NCI-H524 (cell line): ENCODE data around the gene PREP.
"Not testable (repeated sequence)": the region's sequence is repeated elsewhere in the genome, so short reads cannot be mapped to it uniquely, and the experiment has no call there.

ENCODE experiments used
- DNase-seq, 2 experiments: peaks; one replicate each; lab custom pipeline; 2025; lab: John Stamatoyannopoulos, UW

PREP gene

DNA sequence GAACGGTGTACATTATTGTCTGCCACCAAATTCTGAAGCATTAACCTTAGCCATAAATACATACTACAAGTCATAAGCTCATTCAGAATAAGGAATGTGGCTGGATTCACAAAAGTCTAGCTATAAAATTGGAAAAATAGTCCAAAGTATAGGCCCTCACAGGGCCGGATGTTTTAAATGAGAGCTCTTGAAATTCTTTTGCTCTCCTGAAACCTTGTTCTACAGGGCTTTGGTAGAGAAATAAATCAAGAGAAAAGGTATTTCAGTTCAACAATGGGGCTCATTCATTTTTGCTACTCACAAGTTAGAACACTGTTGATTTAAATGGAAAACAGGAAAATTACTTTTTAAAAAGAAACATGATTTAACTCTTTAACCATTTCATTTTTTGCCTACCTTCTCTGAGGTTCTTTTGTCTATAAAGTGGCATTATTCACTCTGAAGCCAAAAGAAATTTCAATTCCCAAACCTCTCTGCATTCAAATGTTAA lies 58.0 kb downstream of the PREP start:
- DNase-seq: no peak

DNA sequence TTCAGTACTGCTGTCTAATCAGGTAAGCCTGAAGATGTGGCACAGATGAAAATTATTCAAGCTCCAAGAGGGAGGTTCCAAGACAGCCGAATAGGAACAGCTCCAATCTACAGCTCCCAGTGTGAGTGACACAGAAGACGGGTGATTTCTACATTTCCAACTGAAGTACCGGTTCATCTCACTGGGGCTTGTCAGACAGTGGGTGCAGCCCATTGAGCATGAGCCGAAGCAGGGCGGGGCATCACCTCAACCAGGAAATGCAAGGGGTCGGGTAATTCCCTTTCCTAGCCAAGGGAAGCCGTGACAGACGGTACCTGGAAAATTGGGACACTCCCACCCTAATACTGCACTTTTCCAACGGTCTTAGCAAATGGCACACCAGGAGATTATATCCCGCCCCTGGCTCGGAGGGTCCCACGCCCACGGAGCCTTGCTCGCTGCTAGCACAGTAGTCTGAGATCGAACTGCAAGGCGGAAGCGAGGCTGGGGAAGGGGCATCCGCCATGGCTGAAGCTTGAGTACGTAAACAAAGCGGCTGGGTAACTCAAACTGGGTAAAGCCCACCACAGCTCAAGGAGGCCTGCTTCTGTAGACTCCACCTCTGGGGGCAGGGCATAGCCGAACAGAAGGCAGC lies 64.4 kb downstream of the PREP start:
- DNase-seq: not testable (repeated sequence)

DNA sequence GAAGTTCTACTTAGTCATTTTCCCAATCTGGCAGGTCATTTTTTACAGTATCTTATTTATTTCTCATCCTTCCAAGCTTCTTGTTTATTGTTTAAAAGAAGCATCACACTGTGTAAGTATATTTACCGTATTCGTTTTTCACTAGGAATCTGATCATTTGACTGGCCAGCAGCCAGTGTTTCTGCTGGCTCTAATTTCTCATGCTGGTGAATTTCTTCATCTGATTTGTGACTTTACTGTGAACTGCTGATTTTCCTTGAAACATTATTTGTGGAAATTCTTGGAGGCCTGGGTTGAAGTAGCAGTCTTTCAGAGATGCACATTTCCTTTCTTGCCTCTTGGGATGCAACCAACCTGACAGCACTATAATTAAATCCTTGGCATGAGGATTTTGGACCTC lies 65.9 kb downstream of the PREP start:
- no peak for DNase-seq

DNA sequence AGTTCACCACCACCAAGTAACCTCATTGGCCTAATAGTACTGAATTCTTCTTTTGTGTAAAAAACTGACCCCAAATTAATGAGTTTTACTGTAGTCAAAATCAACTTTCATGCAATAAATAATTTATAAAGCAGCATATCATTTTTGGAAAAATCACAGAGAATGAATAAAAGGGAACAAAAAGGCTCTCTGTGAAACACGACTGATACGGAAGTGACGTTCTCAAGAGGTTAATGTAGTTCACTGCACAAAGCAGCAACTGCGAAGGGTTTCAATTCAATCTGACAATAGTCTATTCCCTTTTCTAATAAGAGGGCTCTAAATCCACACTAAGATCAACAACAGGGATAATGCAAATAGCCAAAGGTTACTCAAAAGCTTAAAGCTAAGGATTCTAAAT lies 70.3 kb downstream of the PREP start:
- DNase-seq: no peak

DNA sequence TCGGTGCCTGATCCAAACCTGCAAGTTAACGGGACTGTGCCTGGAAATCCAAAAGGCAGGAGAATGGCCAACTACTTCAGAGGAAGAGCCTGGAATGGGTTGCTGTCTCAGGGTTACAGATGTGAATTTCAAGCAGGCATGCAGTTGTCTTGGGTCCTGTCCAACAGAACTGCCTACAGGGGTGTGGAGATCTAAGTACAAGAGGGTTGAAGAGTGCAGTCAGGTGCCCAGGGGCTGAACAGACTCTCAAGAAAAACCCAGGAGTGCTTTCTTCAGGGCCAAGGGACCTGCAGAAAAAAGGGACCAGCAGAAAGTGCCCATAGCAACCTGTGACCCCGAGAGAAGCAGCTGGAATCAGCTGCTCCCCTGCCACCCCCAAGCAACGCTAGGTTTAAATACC lies 71.0 kb downstream of the PREP start:
- no peak for DNase-seq

DNA sequence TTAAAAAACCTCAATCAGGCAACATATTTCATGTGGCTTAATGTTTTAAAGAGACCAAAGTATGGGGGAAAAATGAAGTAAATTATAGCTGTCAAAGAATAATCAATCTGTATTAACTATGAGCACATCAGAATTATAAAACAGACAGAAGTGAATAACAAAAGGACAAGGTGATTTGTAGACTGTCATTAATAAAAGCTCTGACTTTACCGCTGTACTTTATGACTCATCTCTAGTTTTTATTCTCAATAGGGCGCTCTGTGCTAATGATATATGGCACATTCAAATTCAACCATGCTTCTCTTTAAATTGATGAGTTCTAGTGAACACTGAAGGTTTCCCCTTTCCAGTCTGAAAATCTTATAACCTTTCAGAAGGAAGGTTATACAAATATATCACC lies 72.0 kb downstream of the PREP start:
- no peak for DNase-seq

DNA sequence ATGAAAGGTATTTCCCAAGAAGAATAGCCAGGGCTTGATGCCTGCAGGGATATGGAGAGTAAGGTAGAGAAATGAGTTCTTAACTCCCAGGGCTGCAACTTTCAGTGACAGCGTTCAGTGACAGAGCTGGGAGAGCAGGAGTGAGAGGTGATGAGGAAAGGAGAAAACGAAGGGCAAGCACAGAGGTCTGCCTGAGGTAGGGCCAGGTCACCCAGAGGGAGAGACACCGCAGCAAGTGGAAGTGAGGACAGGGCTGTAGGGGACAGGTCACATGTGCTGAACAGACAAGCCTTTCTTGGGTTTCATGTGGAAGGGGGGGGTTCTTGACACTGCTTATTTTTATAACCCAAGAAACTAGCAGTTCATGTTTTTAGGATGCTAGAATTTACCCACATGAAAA lies 72.5 kb downstream of the PREP start:
- DNase-seq: no peak

DNA sequence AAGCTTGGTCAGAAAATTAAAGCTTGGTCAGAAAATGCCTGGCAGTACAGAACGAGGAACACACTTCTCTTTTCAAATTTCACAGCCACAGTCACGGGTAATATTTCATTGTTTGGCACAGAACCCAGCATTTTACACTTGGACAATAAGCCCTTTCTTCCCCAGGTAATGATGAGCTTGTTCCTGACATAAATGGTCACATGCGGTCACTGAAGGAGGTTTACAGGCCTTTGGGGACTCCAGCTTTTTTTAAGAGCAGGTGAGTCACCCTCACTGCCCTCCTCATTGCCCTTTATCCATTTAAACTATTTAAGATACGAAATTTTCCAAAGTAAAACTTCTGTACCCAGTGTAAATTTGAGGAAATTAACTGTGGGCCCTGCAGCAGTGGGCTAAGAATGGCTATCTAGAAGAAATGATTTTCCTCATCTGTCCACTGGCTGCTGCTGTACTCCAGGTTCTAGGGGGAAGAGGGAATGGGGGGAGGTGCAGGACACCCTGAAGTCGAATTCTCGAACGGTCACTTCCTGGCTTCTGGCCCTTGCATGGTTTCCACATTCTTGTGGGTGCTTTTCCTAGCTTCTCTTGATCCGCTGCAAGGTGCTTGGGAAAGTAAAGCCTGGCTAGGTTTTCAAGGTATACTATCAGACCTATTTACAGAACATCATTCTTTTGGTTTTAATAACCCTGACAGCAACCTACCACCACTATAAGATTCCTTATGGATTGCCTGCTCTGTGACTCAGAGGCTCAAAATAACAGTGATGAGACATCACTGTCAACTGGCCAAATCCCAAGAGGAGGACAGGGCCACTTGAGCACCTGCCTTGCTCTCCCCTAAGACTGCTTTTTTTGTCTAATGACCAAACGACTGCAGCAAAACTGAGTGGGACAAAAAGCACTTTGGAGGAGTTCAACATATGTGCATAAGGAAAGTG lies 75.8 kb downstream of the PREP start:
- peak; percentile 60 to 88 for DNase-seq

DNA sequence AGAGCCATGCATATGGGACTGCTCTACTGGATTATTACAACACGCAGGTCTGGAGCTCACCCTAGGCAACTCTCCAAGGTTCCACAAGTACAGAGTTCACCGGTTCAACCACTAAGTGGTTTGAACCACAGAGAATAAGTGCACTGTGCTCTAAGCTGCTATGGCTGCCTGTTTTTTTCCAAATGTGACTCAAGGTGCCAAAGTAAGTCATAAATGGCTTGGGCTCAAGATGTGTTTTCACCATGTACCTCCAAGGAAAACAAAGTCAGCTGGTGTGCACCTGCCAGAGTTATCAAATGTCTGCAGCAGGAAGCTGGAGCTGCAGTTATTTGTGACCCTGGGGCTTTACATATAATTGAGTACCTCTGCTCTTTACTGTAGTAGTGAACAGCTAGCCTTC lies 76.7 kb downstream of the PREP start:
- DNase-seq: peak; percentile 31 to 84

DNA sequence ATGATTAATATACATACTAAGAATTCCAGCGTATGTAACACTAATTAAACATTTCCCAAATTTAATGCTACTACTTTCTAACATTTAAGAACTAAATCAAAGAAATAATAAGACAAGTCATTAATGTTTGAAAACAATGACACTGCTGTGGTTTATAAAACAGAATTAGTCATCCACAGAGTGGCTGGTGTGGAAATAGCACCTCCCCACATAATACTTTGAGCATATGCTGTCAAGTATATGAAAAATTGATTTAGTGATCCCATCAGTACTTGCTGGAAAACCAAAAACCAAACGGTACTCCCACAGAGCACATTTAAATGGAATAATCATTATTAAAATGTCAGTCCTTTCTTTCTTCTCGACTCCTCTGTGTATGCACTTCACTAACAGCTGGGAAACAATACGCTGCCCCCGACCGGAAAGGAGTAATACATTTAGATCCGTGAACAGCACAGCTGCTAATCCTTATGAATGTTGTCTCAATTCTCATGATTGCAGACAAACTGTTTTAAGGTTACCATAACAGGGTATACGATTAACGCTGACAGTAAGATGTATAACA lies 78.4 kb downstream of the PREP start:
- peak; percentile 5 to 68 for DNase-seq

DNA sequence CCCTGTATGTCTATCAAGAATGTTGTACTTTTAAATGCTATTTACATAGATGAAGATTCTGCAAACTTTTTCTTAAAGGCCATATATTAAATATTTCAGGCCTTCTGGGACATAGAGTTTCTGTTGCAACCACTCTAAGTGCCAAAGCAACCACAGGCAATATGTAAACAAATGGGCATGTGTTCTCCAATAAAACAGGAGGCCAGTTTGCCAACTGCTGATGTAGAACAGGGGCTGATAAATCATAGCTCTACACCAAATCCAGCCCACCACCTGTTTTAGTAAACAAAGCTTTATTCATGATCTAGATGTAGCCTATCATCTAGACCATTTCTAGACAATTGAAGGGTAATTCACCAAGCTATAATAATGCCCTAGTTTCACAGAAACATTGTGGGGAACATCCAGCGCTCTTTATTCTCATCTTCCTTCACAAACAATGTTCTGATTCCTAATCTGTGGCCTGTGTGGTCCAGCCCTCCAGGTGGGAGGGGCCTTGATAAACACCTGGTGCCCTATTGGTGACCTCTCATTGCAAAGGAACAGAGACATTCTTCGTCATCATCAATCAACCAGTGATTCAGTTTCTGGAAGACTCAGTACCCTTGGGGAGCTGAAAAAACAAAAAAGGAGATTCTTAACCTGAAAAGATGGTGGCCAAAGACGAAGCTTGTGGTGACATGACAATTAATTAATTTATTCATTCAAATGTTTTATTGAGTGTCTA lies 80.2 kb downstream of the PREP start:
- peak in 1 of 2 experiments; percentile 14 for DNase-seq

DNA sequence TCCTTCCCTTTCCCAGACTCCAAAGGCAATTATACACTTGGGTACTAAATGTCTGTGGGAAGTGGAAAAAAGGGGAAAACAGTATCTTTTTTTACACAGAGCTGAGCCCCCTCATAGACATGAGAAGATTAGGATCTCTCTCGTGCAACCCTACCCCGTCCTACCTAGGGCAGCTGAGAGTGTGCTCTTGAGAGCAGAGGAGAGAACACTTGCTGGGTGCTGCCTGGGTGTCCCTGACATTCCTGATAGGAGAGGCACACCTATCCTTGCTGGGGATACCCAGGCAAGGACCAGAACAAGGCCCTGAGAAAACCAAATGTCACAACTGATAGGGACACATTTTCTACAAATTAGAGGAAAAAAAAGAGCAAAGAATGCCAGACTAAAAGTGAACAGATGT lies 81.2 kb downstream of the PREP start:
- DNase-seq: peak in 1 of 2 experiments; percentile 50

DNA sequence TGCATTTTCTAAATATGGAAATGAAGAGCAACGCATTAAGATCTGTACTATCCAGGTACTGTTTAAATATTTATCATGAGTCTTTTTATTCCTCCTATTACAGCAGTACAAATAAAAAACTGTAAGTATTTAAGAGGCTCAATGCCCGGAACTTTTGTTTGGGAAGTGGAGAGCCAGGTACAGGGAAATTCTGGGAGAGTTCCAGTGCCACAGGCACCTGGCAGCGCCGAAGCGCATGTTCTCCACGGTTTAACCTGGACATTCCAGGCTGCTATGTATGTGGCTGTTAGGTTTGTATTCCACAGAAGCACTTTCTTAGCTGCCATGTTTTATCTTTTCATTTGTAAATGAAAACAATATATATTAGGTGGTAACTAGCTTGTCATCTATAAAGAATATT lies 81.7 kb downstream of the PREP start:
- DNase-seq: no peak

DNA sequence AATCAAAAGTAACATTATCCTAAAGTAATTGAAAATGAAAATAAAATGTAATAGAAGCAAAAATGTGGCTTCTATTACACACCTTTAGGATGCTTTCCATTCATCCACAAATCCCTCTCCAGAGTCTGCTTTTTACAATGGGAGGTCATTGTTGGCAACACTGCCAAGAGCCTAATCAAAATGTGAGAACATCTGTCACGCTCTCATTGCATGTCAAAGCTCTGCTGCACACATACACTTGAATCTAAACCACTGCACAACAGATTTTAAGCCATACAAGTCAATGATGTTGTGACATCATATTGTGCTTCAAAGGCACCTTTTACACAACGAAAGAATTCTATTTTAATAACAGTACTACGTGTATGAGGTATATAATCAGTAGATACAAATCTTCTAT lies 82.1 kb downstream of the PREP start:
- peak; percentile 86 to 96 for DNase-seq

DNA sequence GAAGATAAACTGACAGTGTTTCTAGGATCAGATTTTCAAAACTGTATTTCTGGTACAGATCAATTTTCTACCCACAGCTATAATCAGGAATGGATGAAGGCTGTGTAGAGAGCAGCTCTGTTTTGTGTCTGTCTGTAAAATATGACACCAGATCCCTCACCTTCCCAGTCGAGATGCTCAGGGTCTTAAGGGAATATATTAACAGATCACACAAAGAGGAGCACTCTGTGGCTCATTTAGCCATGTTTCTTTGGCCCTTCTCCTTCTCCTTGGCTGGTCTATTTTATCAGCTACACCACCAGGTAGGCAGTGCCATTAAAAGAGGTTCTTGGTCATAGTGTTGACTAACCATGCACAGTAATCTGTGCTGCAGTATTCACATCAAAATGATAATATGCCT lies 82.6 kb downstream of the PREP start:
- peak; percentile 46 to 67 for DNase-seq

DNA sequence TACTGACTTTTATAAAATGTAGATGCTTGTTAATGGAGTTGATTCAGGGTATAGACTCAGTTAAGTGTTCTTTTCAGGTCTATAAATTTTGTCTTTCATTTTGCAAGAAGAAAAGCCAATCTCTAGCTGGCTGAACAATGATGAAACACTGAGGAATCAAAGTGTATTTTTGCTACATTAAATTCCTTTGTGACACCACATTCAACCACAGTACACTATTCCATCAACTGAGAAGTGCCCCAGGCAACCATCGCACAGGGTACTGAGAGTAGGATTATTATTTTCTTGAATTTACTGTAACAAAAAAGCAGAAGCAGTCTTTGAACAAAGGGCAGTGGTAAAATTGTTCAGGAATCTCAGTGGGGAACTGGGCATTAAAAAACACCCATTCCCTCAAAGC lies 83.6 kb downstream of the PREP start:
- no peak for DNase-seq

DNA sequence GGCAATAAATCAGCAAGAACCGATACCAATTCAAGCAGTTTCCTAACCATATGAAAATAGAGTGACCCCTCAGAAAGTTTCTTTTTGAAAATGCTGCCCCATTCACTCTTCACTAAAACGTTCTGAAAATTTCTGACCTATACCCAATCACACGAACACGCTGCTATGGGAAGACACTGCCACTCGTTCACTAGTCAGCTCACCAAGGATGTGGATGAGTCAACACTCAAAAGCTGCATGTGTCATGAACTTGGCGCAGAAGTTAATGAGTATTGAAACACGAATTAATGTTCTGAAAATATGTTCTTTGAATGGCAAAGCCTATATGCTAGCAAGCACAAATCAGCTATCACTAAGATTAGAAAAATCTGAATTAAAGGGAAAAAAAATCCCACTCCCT lies 84.2 kb downstream of the PREP start:
- DNase-seq: no peak

DNA sequence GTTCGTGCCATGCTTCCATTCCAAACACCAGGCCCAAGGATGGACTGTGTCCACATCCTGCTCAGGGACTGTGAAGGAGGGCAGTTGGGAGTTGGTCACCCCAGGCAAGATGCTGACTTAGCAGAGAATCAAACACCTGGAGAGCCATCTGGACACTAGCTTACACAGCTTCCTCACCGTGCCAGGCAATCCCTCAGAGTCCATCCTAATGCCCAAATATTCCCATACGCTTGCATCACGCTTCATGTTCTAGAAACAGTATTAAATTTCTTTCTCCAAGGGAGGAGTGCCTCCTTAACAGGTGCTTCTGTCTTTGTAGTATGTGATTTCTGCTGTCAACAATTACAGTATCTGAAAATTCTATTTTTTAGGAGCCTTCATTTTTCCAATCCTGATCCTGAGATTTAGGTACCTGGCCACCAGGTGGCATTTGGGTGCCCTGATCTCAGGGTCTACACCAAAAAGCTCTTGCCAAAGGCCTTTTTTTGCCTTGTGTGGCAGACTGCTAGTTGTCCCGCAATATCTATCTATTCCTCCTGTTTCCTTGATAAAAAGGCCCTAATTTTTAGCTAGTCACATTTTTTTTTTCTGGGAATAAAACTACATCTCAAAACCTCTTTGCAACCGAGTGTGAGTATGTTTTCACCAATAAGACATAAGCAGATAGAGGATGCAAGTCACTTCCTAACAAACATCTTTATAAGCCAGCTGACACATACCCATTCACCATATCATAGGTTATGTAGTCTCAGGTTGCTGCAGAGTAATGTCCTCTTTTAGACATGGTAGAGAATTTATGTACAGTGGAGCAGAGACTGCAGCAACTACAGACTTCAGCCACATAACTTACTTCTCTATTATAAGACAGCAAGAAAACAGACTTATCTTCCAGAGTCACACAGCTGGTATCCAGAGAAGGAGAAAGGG lies 85.0 kb downstream of the PREP start:
- peak; percentile 70 to 91 for DNase-seq

DNA sequence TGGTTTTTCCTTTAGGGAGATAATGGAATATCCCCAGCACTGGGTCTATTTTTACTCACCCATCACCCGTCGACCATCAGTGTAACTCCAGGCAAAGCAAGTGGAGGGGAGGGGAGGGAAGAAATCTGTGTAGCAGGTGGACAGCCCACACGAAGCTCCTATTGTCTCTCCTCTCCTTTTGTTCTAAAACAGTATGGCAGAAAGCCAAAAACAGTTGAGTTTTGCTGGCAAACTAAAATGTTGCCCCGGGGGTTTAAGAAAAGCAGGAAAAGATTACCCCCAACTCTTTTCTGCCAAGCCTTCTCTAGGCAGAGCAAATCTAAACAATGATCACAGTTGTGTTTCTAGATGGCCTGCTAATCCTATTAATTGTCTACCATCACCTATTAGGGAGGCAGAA lies 89.7 kb downstream of the PREP start:
- DNase-seq: no peak

DNA sequence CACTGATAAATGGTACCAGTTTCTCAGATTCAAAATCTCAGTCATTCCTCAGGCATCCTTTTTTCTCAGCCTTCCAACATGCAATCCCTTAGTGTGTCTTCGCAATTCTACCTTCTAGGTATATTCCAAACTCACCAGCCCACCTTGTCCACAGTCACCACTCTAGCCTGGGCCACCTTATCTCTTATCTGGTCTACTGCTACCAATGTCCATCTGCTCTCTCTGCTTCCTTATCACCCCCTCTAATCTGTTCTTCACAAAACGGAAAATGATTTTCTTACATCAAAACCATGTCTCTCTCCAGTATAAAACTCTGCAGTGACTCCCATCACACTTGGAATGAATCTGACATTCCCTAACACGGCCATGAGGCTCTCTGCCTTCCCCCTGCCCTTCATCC lies 91.9 kb downstream of the PREP start:
- DNase-seq: no peak

DNA sequence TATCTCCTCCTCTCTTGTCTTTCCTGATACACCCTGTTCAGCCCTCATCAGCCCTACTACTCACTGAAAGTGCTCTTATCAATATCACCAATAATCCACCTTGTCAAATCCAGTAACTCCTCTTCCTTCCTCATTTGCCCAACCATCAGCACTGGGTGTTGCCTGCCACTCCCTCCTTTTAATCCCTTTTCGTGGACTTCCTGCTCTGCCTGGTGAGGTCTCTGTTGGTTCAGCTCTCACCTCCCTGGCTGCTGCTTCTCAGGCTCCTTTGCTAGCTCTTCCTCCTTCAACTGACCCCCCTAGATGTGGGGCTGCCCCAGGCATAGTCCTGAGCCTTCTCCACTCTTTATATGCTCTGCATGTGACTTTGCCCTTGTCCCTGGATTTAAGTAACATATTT lies 92.5 kb downstream of the PREP start:
- no peak for DNase-seq
